GM18526 (cell line): ENCODE measurements around the gene CCAR1.

ENCODE experiments used
- POLR2A ChIP-seq: IDR thresholded peaks from 3 replicates; pipeline ENCODE4 v1.6.1; 2011; ENCODE audit not compliant: insufficient read length; ENCODE audit errors: extremely low read depth

The CCAR1 gene

GRCh38 chr10:68756246-68756645 lies 35.2 kb downstream of the CCAR1 start:
- no peak for TF ChIP-seq POLR2A

- TF ChIP-seq POLR2A, result no peak
These were observed 35.7 kb downstream of the CCAR1 start for GRCh38 chr10:68756766-68757165.

GRCh38 chr10:68759223-68759863 lies 38.3 kb downstream of the CCAR1 start:
- TF ChIP-seq POLR2A, result no peak

- TF ChIP-seq POLR2A, result no peak
These were observed 38.9 kb downstream of the CCAR1 start for GRCh38 chr10:68759967-68760366.

GRCh38 chr10:68781613-68782574 lies 60.9 kb downstream of the CCAR1 start:
- TF ChIP-seq POLR2A, result no peak

GRCh38 chr10:68784476-68784875 lies 63.4 kb downstream of the CCAR1 start:
- TF ChIP-seq POLR2A, result no peak

- TF ChIP-seq POLR2A, result no peak
These were observed 66.8 kb downstream of the CCAR1 start for GRCh38 chr10:68787813-68788212.

GRCh38 chr10:68790476-68790875 lies 69.4 kb downstream of the CCAR1 start:
- no peak for TF ChIP-seq POLR2A

GRCh38 chr10:68792115-68792514 lies 71.1 kb downstream of the CCAR1 start:
- TF ChIP-seq POLR2A, result no peak

GRCh38 chr10:68795886-68796532 lies 75.0 kb downstream of the CCAR1 start:
- TF ChIP-seq POLR2A, result no peak

GRCh38 chr10:68796605-68797004 lies 75.6 kb downstream of the CCAR1 start:
- no peak for TF ChIP-seq POLR2A

- no peak for TF ChIP-seq POLR2A
These were observed 79.2 kb downstream of the CCAR1 start for GRCh38 chr10:68800211-68800610.

GRCh38 chr10:68804692-68805091 lies 83.7 kb downstream of the CCAR1 start:
- no peak for TF ChIP-seq POLR2A

GRCh38 chr10:68811314-68812009 lies 90.4 kb downstream of the CCAR1 start:
- TF ChIP-seq POLR2A, result no peak

GRCh38 chr10:68812420-68812819 lies 91.4 kb downstream of the CCAR1 start:
- TF ChIP-seq POLR2A, result no peak
